Measurements from ENCODE around the gene KRTAP10-5. TPM values are rescaled to one million over a fixed set of nuclear protein-coding genes. Genes with fewer than 3 reads are reported as not detected.
"Not testable (repeated sequence)": the region's sequence is repeated elsewhere in the genome, so short reads cannot be mapped to it uniquely, and the experiment has no call there.

KRTAP10-5 gene
- total RNA-seq, 1 donor from 2014 or later, result not detected

GRCh38 chr21:44592446-44593311, 12.3 kb upstream of the KRTAP10-5 start, which contains the start of gene KRTAP10-6:
KRTAP10-6 (minus strand) TSS chr21:44592505; CDS start chr21:44592484, 21 bp downstream.
- no peak for TF ChIP-seq CTCF (conservative IDR thresholded peaks at IDR 0.05; ENCODE audit: low read depth, low read length)
- H3K4me3 ChIP-seq (ENCODE audit: low read depth, low read length), result no peak within 1 kb of the TSS
- DNase-seq (ENCODE audit: low read depth), result no peak

GRCh38 chr21:44591801-44592130, 11.4 kb upstream of the KRTAP10-5 start:
- DNase-seq (ENCODE audit: low read depth); H3K4me3 ChIP-seq (ENCODE audit: low read depth, low read length): not testable (repeated sequence)

DNA sequence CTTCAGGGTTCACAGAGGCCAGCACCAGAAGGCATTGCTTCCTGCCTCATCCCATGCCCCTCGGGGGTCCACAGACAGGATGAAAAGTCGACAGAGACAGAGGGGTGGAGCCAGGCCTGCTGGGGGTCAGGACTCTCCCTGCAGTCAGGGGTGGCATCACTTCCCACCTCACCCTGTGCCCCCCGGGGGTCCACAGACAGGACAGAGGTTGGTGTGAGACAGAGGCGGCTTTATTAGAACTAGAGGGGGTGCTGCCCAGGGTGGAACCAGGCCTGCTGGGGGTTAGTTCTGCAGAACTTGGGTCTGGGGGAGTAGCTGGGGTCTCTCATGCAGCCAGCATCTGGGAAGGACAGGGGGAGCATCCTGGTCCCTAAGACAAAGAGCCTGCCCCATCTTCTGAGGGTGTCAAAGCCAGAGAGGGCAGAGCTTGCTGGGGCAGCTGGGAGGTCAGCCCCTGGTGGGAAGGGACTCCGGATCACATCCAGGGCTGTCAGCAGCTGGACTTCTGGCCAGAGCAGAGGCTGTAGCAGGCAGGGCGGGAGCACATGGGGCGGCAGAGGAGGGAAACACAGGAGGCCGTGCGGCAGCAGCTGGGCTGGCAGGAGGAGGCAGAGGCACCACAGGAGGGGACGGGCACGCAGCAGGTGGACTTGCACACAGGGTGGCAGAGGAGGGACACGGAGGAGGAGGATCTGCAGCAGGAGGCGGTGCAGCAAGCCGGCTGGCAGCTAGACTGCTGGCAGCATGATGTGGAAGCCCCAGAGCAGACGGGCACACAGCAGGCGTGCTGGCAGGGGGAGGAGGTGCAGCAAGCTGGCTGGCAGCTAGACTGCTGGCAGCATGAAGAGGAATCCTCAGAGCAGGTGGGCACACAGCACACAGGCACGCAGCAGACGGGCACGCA, 10.7 kb upstream of the KRTAP10-5 start:
- not testable (repeated sequence) for DNase-seq (ENCODE audit: low read depth); H3K4me3 ChIP-seq (ENCODE audit: low read depth, low read length)

DNA sequence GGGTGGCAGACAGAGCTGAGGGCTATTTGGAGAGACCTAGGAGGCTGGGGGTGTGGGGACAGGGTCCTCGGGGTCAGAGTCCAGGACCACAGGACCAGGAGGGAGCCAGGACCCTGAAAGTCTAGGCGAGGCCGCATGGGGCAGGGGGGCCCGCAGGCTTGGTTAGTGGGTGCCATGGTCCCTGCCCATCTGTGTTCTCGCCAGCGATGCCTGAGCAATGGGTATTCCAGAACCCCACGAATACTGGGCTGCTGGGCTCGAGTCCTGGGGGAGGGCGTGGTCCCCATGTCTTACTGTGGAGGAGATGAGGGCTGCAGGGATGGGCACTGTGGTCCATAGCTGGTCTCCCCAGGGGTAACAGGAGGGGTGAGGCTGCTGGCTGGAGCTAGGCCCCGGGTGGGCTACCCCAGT, 9.9 kb upstream of the KRTAP10-5 start:
- TF ChIP-seq CTCF (conservative IDR thresholded peaks at IDR 0.05; ENCODE audit: low read depth, low read length), result no peak
- DNase-seq (ENCODE audit: low read depth), result no peak
- no peak overlapping the region for H3K4me3 ChIP-seq (ENCODE audit: low read depth, low read length)

DNA sequence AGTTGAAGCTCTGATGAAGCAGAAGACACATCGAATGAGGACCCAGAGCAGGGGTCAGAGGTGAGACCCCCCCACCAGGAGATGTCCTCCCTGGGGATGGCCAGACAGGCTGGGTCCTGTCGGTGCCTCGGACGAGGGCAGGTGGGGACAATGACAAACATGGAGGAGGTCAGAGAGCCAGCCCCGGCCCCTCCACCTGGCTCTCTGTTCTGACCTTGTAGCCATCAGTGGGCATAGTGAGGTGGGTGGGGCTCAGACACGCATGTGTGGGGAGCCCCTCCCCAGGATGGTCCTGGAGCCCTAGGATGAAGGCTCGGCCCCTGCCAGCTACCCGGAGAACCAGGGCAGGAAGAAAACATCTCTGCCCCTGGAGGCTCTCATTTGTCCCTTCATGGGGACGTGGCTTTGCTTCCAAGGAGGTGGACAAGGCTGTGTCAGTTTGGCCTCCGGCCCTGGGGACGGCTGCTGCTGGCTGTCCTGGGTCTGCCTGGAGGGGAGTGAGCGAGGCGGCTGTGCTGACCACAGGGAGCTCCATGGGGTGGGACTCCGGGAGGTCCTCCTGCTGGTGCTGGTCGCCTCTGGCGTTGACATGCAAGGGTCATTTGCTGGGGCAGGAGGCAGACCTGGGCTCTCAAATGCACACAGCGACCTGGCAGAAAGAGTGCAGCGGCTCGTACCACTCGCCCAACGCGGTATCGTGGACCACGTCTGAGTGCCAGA, 9.3 kb upstream of the KRTAP10-5 start:
- no peak for TF ChIP-seq CTCF (conservative IDR thresholded peaks at IDR 0.05; ENCODE audit: low read depth, low read length)
- H3K4me3 ChIP-seq (ENCODE audit: low read depth, low read length), result no peak overlapping the region

GRCh38 chr21:44589094-44589493, 8.7 kb upstream of the KRTAP10-5 start:
- no peak overlapping the region for H3K4me3 ChIP-seq (ENCODE audit: low read depth, low read length)
- no peak for TF ChIP-seq CTCF (conservative IDR thresholded peaks at IDR 0.05; ENCODE audit: low read depth, low read length)

More for the DNA sequence above, 9.3 kb upstream of the KRTAP10-5 start:
- no peak for DNase-seq (ENCODE audit: low read depth)

GRCh38 chr21:44585892-44586291, 5.5 kb upstream of the KRTAP10-5 start:
- no peak for TF ChIP-seq CTCF (conservative IDR thresholded peaks at IDR 0.05; ENCODE audit: low read depth, low read length)
- no peak for DNase-seq (ENCODE audit: low read depth)
- no peak overlapping the region for H3K4me3 ChIP-seq (ENCODE audit: low read depth, low read length)

More at GRCh38 chr21:44589094-44589493, 8.7 kb upstream of the KRTAP10-5 start:
- DNase-seq (ENCODE audit: low read depth), result no peak
